ENCODE data around the gene TNFSF9.
"Not testable (repeated sequence)": the region's sequence is repeated elsewhere in the genome, so short reads cannot be mapped to it uniquely, and the experiment has no call there.

The TNFSF9 gene

DNA sequence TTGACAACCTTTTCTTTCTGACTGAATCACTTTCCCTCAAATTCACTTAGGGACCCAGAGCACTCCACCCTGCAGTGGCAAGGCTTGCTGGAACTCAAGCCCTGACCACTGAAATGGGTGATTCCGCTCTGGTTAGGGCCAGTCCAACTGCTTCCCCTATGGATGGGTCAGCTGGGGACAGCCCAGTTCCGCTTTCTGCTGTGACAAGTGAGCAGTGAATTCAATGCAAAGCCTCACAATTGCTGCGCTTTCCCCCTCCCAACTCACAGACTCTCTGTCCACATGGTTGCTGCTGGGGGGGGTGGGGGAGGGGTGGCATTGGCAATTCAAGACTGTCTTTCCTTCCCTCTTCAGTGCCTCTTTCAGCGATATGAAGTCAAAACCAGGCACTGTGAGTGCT lies 41.4 kb downstream of the TNFSF9 start:
- DNase-seq (ENCODE audit: low spot score): no peak

DNA sequence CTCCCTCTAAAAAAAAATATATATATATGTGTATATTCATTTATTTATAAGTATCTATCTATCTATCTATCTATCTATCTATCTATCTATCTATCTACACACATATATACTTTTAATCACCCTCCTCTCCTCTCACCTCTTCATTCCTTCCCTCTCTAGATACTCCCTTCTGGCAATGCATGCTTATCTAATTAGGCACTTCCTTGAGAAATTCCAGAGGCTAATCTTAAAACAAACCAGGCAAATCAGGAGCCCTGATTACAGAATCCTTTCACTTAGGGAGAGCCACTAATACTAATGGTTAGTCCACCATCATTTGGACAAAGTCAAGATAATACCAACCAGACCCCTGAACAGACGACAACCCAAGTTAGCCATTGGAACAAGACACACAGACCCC lies 42.5 kb downstream of the TNFSF9 start:
- DNase-seq (ENCODE audit: low spot score): no peak

DNA sequence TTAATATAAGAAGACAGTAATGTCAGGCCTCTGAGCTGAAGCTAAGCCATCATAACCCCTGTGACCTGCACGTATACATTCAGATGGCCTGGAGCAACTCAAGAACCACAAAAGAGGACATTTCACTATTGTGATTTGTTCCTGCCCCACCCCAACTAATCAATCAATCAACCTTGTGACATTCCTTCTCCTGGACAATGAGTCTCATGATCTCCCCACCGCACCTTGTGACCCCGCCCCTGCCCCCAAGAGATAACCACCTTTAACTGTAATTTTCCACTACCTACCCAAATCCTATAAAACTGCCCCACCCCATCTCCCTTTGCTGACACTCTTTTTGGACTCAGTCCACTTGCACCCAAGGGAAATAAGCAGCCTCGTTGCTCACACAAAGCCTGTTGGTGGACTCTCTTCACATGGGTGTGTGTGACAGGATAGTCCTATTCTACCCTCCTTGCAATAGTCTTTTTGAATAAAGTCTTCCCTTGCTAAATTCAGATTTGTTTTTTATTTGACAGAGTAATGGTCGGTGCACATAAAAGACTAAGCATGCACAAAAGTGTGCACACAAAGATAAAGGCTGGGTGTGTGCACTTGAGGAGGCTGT lies 46.1 kb downstream of the TNFSF9 start:
- DNase-seq (ENCODE audit: low spot score): no peak

DNA sequence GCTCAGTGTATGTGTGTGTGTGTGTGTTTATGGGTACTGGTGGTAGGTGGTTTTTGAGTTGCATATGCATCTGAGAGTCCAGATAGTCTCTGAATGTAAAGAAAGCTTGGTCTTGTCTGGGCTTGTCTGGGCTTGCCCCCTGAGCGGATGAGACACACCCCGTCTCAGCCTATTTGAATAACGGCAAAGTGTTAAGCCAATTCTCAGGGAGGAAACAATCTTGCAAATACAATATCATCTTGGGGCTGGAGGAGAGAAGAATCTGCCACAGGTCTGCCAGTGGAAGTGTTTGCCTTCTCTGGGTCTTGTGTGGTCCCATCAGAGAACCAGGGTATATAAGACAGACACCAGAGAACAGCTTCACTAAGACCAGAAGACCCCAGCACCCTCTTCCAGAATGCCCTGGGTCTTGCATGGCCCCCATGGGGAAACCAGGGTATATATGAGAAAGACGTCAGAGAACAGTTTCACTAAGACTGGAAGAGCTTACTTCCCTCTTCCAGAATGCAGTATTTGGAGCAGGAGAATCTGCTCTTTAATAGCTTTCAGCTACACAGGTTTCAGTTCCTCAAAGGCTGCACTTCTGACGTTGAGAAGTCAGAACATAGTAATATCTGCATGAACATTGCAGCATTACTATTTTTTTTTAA lies 46.8 kb downstream of the TNFSF9 start:
- DNase-seq (ENCODE audit: low spot score): no peak

DNA sequence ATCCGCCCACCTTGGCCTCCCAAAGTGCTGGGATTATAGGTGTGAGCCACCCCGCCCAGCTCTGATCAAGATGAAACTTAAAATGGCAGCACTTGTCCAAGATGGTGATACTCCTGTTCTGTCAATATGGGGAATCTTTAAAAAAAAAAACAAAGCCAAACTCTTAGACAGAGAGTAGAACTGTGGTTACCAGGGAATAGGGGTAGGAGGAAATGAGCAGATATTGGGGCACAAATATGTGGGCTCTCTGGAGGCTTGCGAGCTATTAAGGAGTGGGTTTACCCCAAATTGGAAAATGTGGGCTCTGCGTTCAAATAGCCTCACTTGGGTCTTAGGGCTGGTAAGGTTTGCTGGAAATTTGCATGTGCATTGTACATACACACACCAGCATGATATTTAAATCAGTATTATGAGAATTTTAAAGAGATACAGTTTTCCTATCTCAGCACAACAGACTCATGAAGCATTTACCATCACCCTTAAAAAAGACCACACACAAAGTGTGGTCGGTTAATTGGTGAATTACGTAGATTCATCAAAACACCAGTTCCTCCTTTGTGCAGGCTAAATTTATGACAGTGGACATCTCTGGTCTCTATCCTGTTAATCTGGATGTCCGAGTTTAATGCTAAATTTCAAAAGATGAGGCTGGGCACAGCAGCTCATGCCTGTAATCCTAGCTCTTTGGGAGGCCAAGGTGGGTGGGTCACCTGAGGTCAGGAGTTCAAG lies 48.8 kb downstream of the TNFSF9 start:
- no peak for DNase-seq (ENCODE audit: low spot score)

DNA sequence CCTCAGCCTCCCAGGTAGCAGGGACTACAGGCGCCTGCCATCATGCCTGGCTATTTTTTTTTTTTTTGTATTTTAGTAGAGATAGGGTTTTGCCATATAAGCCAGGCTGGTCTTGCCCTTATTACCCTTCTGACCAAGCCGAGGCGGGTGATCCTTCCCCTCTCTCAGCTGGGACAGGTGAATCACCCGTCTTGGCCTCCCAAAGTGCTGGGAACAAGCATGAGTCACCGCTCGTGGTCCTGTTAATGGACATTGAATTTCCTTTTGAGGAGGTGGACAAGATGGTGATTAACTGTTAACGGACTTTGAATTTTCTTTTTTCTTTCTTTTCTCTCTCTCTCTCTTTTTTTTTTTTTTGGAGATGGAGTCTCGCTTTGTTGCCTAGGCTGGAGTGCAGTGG lies 49.5 kb downstream of the TNFSF9 start:
- DNase-seq (ENCODE audit: low spot score): peak; percentile 45

DNA sequence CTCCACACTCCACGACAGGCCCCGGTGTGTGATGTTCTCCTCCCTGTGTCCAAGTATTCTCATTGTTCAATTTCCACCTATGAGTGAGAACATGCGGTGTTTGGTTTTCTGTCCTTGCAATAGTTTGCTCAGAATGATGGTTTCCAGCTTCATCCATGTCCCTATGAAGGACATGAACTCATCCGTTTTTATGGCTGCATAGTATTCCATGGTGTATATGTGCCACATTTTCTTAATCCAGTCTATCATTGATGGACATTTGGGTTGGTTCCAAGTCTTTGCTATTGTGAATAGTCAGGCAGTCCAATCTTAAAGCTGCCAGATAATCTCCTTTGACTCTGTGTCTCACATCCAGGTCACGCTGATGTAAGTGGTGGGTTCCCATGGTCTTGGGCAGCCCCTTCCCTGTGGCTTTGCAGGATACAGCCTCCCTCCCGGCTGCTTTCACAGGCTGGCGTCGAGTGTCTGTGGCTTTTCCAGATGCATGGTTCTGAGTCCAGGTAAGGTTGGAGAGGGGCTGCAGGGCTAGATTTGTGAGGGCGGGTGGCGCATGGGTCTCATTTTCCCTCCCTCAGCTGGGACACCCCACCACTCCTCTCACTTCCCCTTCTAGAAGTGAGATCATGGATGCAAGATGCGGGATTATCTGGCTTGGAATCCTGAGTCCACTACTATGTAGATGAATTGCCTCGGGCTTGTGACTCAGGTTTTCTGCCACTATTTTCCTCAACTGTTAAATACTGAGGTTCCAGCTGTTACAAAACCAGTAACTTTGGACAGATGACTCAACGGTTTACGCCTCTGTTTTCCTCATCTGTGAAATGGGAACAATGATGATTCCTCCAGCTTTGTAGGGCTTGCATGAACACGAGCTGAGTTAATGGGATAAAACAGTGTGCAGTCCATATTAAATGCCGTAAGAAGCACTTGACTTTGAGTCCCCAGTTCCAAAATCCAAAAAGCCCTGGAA lies 52.0 kb downstream of the TNFSF9 start:
- not testable (repeated sequence) for DNase-seq (ENCODE audit: low spot score)

Measured in GM03348 (cell line).